NCI-H1694 (cell line): ENCODE results near the gene B3GNT5.
"Not testable (repeated sequence)": the region's sequence is repeated elsewhere in the genome, so short reads cannot be mapped to it uniquely, and the experiment has no call there.

ENCODE experiments used
- DNase-seq: peaks from one replicate; lab custom pipeline; 2025; lab: John Stamatoyannopoulos, UW

B3GNT5 gene

GRCh38 chr3:183230251-183230650 is 22.8 kb upstream of the B3GNT5 start:
- DNase-seq, result not testable (repeated sequence)

- no peak for DNase-seq
Observed at GRCh38 chr3:183230826-183231225, 22.2 kb upstream of the B3GNT5 start.

- no peak for DNase-seq
Observed at GRCh38 chr3:183233966-183234365, 19.1 kb upstream of the B3GNT5 start.

GRCh38 chr3:183239046-183239445 is 14.0 kb upstream of the B3GNT5 start:
- no peak for DNase-seq

- no peak for DNase-seq
Observed at GRCh38 chr3:183242431-183242830, 10.6 kb upstream of the B3GNT5 start.

GRCh38 chr3:183244219-183244618 is 8.8 kb upstream of the B3GNT5 start:
- DNase-seq, result no peak

- DNase-seq, result no peak
Observed at GRCh38 chr3:183244981-183245476, 8.0 kb upstream of the B3GNT5 start.

- no peak for DNase-seq
Observed at GRCh38 chr3:183247011-183247589, 6.0 kb upstream of the B3GNT5 start.

GRCh38 chr3:183249006-183249718 is 3.9 kb upstream of the B3GNT5 start:
- DNase-seq, result no peak

GRCh38 chr3:183252118-183252782 is 803 bp upstream of the B3GNT5 start:
- DNase-seq, result no peak

GRCh38 chr3:183253528-183254486 is 754 bp downstream of the B3GNT5 start:
- DNase-seq, result no peak

- DNase-seq, result no peak
Observed at GRCh38 chr3:183254487-183255347, 1.7 kb downstream of the B3GNT5 start.

- no peak for DNase-seq
Observed at GRCh38 chr3:183255348-183255730, 2.3 kb downstream of the B3GNT5 start.

GRCh38 chr3:183259087-183259486 is 6.0 kb downstream of the B3GNT5 start:
- DNase-seq, result no peak

- no peak for DNase-seq
Observed at GRCh38 chr3:183259621-183260020, 6.6 kb downstream of the B3GNT5 start.

GRCh38 chr3:183260167-183260904 is 7.3 kb downstream of the B3GNT5 start:
- no peak for DNase-seq

GRCh38 chr3:183261151-183261724 is 8.2 kb downstream of the B3GNT5 start:
- DNase-seq, result no peak

GRCh38 chr3:183262875-183263378 is 9.9 kb downstream of the B3GNT5 start:
- no peak for DNase-seq

GRCh38 chr3:183264268-183264667 is 11.2 kb downstream of the B3GNT5 start:
- DNase-seq, result no peak

- no peak for DNase-seq
Observed at GRCh38 chr3:183265157-183265642, 12.1 kb downstream of the B3GNT5 start.
